Endothelial cell of umbilical vein (primary cell): ENCODE data around the gene ZCWPW1.

Source experiments
- CTCF ChIP-seq, 2 donors: IDR thresholded peaks; 1 replicate in 1 of 2; 2 replicates in 1 of 2; pipeline ENCODE4 v1.5.1; 2011; ENCODE audit warnings: low read length in 2 of 2, mild to moderate bottlenecking in 2 of 2, moderate library complexity in 2 of 2, control low read depth in 1 of 2, inconsistent platforms in 1 of 2, low read depth in 1 of 2; ENCODE audit not compliant: insufficient read depth in 1 of 2; ENCODE audit errors: extremely low read depth in 1 of 2
- POLR2A ChIP-seq: IDR thresholded peaks from 2 replicates; pipeline ENCODE4 v1.6.1; 2012; ENCODE audit warnings: low read depth, mild to moderate bottlenecking, control low read depth, low read length

GRCh38 chr7:100367676-100368613 is 60.6 kb downstream of the ZCWPW1 start:
- no peak for TF ChIP-seq POLR2A
- TF ChIP-seq CTCF (IDR thresholded peaks at IDR 0.05; ENCODE audit: extremely low read depth in 1 of 2, insufficient read depth in 1 of 2, low read depth in 1 of 2, low read length in 2 of 2): no peak
